ENCODE measurements around the gene NRCAM.

- TF ChIP-seq POLR2A (IDR thresholded peaks at IDR 0.05; ENCODE audit: insufficient read depth in 1 of 2, low read depth in 2 of 2, low read length in 2 of 2), result no peak
- no peak for TF ChIP-seq NR2F2 (IDR thresholded peaks at IDR 0.05; ENCODE audit: borderline replicate concordance, low read depth)
- TF ChIP-seq TCF7L2 (IDR thresholded peaks at IDR 0.05; ENCODE audit: low read depth, low read length), result no peak
- TF ChIP-seq ZBTB33 (CRISPR knock-in tag; IDR thresholded peaks at IDR 0.05), result no peak
- TF ChIP-seq SP4 (CRISPR knock-in tag; IDR thresholded peaks at IDR 0.05), result no peak
- TF ChIP-seq DR1 (CRISPR knock-in tag; IDR thresholded peaks at IDR 0.05), result no peak
- no peak for TF ChIP-seq SNAPC2 (CRISPR knock-in tag; IDR thresholded peaks at IDR 0.05)
- TF ChIP-seq MEF2D (CRISPR knock-in tag; IDR thresholded peaks at IDR 0.05), result no peak
- TF ChIP-seq ZNF776 (CRISPR knock-in tag; IDR thresholded peaks at IDR 0.05), result no peak
- TF ChIP-seq CENPBD1 (CRISPR knock-in tag; IDR thresholded peaks at IDR 0.05; ENCODE audit: borderline replicate concordance, low read depth), result no peak
- no peak for TF ChIP-seq ARHGAP35 (CRISPR knock-in tag; IDR thresholded peaks at IDR 0.05; ENCODE audit: borderline replicate concordance)
- no peak for TF ChIP-seq ZNF138 (CRISPR knock-in tag; IDR thresholded peaks at IDR 0.05; ENCODE audit: low read depth)
- no peak for TF ChIP-seq GATAD2A (CRISPR knock-in tag; IDR thresholded peaks at IDR 0.05)
Measured at GRCh38 chr7:108395426-108395825, 60.8 kb downstream of the NRCAM start.

Data from HepG2 (cell line).